Femur (tissue), 1 donor: Measurements from ENCODE around the gene TMEM181.
"Not testable (repeated sequence)": the region's sequence is repeated elsewhere in the genome, so short reads cannot be mapped to it uniquely, and the experiment has no call there.

ENCODE experiments used
- DNase-seq: peaks from one replicate; pipeline ENCODE4 v3.0.0-alpha.2; 2017

The TMEM181 gene

GRCh38 chr6:158538741-158539140, 21.1 kb upstream of the TMEM181 start:
- DNase-seq = no peak

- no peak for DNase-seq
Measured at GRCh38 chr6:158539413-158539812, 20.5 kb upstream of the TMEM181 start.

GRCh38 chr6:158539881-158540280, 20.0 kb upstream of the TMEM181 start:
- no peak for DNase-seq

- no peak for DNase-seq
Measured at GRCh38 chr6:158543606-158544185, 16.2 kb upstream of the TMEM181 start.

GRCh38 chr6:158544428-158544827, 15.5 kb upstream of the TMEM181 start:
- no peak for DNase-seq

GRCh38 chr6:158545043-158545966, 14.6 kb upstream of the TMEM181 start:
- no peak for DNase-seq

GRCh38 chr6:158548418-158549161, 11.3 kb upstream of the TMEM181 start:
- no peak for DNase-seq

- DNase-seq = no peak
Measured at GRCh38 chr6:158552055-158552795, 7.7 kb upstream of the TMEM181 start.

- no peak for DNase-seq
Measured at GRCh38 chr6:158552796-158553138, 7.1 kb upstream of the TMEM181 start.

- no peak for DNase-seq
Measured at GRCh38 chr6:158554611-158555361, 5.1 kb upstream of the TMEM181 start.

GRCh38 chr6:158556113-158556512, 3.8 kb upstream of the TMEM181 start:
- no peak for DNase-seq

- DNase-seq = not testable (repeated sequence)
Measured at GRCh38 chr6:158557110-158557509, 2.8 kb upstream of the TMEM181 start.

- no peak for DNase-seq
Measured at GRCh38 chr6:158557927-158558326, 2.0 kb upstream of the TMEM181 start.

- DNase-seq = no peak
Measured at GRCh38 chr6:158558415-158559306, 1.2 kb upstream of the TMEM181 start.

GRCh38 chr6:158559338-158559894, 475 bp upstream of the TMEM181 start:
- DNase-seq = no peak

GRCh38 chr6:158560836-158561320, 987 bp downstream of the TMEM181 start:
- DNase-seq = peak; percentile 36

GRCh38 chr6:158561321-158561884, 1.5 kb downstream of the TMEM181 start:
- DNase-seq = no peak

- no peak for DNase-seq
Measured at GRCh38 chr6:158561938-158562337, 2.0 kb downstream of the TMEM181 start.

GRCh38 chr6:158564243-158565121, 4.6 kb downstream of the TMEM181 start:
- no peak for DNase-seq
